GM12865 (cell line): Measurements from ENCODE around the gene SMARCB1.

Source experiments
- DNase-seq: peaks from one replicate; pipeline ENCODE4 v3.0.0; 2010; ENCODE audit warnings: low read depth
- H3K4me3 ChIP-seq: 2 replicates; pipeline ENCODE4 v1.5.1; 2011; ENCODE audit warnings: mild to moderate bottlenecking, low read depth, low read length, control low read depth
- CTCF ChIP-seq: IDR thresholded peaks from 2 replicates; pipeline ENCODE4 v1.5.1; 2011; ENCODE audit warnings: low read length, control low read depth, low read depth, inconsistent platforms; ENCODE audit not compliant: insufficient read depth; ENCODE audit errors: missing control alignments

The SMARCB1 gene

GRCh38 chr22:23779731-23780130 is 7.0 kb upstream of the SMARCB1 start:
- H3K4me3 ChIP-seq: no peak overlapping the region
- no peak for DNase-seq
- TF ChIP-seq CTCF: no peak

GRCh38 chr22:23780146-23780748 is 6.5 kb upstream of the SMARCB1 start:
- TF ChIP-seq CTCF: no peak
- no peak overlapping the region for H3K4me3 ChIP-seq
- no peak for DNase-seq

GRCh38 chr22:23781065-23781464 is 5.7 kb upstream of the SMARCB1 start:
- no peak for TF ChIP-seq CTCF
- H3K4me3 ChIP-seq: no peak overlapping the region
- DNase-seq: no peak

- no peak for DNase-seq
- H3K4me3 ChIP-seq: no peak overlapping the region
- no peak for TF ChIP-seq CTCF
Measured at GRCh38 chr22:23781511-23782183, 5.1 kb upstream of the SMARCB1 start.

GRCh38 chr22:23782252-23782651 is 4.5 kb upstream of the SMARCB1 start:
- TF ChIP-seq CTCF: no peak
- no peak overlapping the region for H3K4me3 ChIP-seq
- DNase-seq: no peak

- TF ChIP-seq CTCF: no peak
- DNase-seq: no peak
- no peak overlapping the region for H3K4me3 ChIP-seq
Measured at GRCh38 chr22:23782703-23783102, 4.1 kb upstream of the SMARCB1 start.
